ENCODE measurements around the gene SF3A1.

DNA sequence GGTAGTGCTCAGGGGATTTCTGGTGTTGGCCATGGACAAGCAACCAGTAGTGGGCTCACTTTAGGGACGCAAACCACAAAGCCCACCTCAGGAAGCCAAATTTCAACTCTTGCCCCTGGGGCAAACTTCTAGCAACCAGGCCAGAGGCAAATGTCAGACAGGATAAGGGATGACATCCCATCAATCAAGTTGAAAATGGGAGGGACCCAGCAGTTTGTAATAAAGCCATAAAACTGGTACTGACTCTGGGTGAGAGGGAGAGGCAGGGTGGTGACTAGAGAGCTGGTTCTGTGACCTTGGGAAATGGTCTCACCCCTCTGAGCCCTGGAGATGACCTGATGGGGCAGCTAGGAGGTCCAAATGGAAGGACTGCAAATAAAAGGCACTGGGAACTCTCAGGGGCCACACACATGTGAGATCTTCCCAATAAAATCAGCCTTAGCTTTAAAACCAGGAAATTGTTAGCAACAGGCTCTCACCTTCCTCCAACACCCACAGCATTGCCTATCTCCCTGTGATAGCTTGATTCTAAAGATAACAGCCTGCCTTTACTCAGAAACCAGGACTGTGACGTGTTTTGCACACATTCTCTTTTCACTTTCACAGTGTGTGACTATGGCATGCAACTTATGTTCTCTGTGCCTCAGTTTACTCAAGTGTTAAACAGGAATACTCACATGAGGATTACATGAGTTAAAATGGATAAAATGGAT lies 23.5 kb downstream of the SF3A1 start:
- TF ChIP-seq, protein P1, sequence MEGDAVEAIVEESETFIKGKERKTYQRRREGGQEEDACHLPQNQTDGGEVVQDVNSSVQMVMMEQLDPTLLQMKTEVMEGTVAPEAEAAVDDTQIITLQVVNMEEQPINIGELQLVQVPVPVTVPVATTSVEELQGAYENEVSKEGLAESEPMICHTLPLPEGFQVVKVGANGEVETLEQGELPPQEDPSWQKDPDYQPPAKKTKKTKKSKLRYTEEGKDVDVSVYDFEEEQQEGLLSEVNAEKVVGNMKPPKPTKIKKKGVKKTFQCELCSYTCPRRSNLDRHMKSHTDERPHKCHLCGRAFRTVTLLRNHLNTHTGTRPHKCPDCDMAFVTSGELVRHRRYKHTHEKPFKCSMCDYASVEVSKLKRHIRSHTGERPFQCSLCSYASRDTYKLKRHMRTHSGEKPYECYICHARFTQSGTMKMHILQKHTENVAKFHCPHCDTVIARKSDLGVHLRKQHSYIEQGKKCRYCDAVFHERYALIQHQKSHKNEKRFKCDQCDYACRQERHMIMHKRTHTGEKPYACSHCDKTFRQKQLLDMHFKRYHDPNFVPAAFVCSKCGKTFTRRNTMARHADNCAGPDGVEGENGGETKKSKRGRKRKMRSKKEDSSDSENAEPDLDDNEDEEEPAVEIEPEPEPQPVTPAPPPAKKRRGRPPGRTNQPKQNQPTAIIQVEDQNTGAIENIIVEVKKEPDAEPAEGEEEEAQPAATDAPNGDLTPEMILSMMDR (IDR thresholded peaks at IDR 0.05; ENCODE audit: low read depth, low read length, missing input control): no peak
- TF ChIP-seq, protein P2, sequence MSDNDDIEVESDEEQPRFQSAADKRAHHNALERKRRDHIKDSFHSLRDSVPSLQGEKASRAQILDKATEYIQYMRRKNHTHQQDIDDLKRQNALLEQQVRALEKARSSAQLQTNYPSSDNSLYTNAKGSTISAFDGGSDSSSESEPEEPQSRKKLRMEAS (IDR thresholded peaks at IDR 0.05): no peak
- TF ChIP-seq, protein P3, sequence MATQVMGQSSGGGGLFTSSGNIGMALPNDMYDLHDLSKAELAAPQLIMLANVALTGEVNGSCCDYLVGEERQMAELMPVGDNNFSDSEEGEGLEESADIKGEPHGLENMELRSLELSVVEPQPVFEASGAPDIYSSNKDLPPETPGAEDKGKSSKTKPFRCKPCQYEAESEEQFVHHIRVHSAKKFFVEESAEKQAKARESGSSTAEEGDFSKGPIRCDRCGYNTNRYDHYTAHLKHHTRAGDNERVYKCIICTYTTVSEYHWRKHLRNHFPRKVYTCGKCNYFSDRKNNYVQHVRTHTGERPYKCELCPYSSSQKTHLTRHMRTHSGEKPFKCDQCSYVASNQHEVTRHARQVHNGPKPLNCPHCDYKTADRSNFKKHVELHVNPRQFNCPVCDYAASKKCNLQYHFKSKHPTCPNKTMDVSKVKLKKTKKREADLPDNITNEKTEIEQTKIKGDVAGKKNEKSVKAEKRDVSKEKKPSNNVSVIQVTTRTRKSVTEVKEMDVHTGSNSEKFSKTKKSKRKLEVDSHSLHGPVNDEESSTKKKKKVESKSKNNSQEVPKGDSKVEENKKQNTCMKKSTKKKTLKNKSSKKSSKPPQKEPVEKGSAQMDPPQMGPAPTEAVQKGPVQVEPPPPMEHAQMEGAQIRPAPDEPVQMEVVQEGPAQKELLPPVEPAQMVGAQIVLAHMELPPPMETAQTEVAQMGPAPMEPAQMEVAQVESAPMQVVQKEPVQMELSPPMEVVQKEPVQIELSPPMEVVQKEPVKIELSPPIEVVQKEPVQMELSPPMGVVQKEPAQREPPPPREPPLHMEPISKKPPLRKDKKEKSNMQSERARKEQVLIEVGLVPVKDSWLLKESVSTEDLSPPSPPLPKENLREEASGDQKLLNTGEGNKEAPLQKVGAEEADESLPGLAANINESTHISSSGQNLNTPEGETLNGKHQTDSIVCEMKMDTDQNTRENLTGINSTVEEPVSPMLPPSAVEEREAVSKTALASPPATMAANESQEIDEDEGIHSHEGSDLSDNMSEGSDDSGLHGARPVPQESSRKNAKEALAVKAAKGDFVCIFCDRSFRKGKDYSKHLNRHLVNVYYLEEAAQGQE (IDR thresholded peaks at IDR 0.05): no peak
- no peak for TF ChIP-seq RAD21 (IDR thresholded peaks at IDR 0.05)
- no peak for TF ChIP-seq TAF1 (conservative IDR thresholded peaks at IDR 0.05)
- TF ChIP-seq, protein P4, sequence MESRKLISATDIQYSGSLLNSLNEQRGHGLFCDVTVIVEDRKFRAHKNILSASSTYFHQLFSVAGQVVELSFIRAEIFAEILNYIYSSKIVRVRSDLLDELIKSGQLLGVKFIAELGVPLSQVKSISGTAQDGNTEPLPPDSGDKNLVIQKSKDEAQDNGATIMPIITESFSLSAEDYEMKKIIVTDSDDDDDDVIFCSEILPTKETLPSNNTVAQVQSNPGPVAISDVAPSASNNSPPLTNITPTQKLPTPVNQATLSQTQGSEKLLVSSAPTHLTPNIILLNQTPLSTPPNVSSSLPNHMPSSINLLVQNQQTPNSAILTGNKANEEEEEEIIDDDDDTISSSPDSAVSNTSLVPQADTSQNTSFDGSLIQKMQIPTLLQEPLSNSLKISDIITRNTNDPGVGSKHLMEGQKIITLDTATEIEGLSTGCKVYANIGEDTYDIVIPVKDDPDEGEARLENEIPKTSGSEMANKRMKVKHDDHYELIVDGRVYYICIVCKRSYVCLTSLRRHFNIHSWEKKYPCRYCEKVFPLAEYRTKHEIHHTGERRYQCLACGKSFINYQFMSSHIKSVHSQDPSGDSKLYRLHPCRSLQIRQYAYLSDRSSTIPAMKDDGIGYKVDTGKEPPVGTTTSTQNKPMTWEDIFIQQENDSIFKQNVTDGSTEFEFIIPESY (IDR thresholded peaks at IDR 0.05): no peak
- TF ChIP-seq HNF4G (IDR thresholded peaks at IDR 0.05): no peak
- TF ChIP-seq, protein P5, sequence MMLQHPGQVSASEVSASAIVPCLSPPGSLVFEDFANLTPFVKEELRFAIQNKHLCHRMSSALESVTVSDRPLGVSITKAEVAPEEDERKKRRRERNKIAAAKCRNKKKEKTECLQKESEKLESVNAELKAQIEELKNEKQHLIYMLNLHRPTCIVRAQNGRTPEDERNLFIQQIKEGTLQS (IDR thresholded peaks at IDR 0.05): no peak
- TF ChIP-seq GABPA (IDR thresholded peaks at IDR 0.05 in 1 of 2, conservative IDR thresholded peaks at IDR 0.05 in 1 of 2): no peak

All from liver (tissue), 3 donors.